ENCODE measurements around the gene FBXO24. TPM values are rescaled to one million over a fixed set of nuclear protein-coding genes. Genes with fewer than 3 reads are reported as not detected.

The FBXO24 gene
- total and polyA plus RNA-seq, 10 of the 15 experiments (the other 5 are each of a cell fraction or from before 2014, with no cell fraction given): 0.11 to 0.96 (median 0.27) TPM; not detected in 4

DNA sequence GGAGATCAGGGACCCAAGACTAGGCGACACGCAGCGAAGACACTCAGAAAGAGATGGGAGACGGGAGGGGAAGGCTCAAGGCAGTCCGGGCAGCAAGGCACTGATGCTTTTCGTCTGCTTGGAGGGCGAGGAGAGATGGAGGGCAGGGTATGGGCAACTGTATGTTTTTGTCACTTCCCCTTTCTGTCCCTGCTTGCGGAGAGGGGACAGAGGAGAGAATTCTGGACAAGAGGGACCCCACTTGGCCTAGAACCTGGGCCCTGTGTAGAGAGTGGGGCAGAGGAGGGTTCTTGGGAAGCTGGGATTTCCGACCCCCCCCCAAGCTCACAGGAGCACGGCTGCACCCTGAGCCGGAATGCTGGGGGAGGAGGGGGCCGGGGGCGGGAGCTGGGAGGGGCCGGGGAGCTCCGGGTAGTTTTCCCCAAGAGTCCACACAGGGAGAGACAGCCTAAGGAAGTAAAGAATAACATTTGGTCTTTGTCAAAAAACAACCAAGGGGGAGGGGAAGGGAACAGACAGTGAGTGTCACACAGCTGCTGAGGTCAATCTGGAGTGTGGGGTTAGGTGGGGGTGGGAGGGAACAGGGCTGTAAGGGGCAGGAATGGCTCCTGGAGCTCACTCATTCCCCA is 2.0 kb upstream of the FBXO24 start (continued):
- TF ChIP-seq, protein P1, sequence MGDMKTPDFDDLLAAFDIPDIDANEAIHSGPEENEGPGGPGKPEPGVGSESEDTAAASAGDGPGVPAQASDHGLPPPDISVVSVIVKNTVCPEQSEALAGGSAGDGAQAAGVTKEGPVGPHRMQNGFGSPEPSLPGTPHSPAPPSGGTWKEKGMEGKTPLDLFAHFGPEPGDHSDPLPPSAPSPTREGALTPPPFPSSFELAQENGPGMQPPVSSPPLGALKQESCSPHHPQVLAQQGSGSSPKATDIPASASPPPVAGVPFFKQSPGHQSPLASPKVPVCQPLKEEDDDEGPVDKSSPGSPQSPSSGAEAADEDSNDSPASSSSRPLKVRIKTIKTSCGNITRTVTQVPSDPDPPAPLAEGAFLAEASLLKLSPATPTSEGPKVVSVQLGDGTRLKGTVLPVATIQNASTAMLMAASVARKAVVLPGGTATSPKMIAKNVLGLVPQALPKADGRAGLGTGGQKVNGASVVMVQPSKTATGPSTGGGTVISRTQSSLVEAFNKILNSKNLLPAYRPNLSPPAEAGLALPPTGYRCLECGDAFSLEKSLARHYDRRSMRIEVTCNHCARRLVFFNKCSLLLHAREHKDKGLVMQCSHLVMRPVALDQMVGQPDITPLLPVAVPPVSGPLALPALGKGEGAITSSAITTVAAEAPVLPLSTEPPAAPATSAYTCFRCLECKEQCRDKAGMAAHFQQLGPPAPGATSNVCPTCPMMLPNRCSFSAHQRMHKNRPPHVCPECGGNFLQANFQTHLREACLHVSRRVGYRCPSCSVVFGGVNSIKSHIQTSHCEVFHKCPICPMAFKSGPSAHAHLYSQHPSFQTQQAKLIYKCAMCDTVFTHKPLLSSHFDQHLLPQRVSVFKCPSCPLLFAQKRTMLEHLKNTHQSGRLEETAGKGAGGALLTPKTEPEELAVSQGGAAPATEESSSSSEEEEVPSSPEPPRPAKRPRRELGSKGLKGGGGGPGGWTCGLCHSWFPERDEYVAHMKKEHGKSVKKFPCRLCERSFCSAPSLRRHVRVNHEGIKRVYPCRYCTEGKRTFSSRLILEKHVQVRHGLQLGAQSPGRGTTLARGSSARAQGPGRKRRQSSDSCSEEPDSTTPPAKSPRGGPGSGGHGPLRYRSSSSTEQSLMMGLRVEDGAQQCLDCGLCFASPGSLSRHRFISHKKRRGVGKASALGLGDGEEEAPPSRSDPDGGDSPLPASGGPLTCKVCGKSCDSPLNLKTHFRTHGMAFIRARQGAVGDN (IDR thresholded peaks at IDR 0.05): no peak
- TF ChIP-seq SPI1 (IDR thresholded peaks at IDR 0.05; ENCODE audit: borderline replicate concordance, insufficient read depth, low read depth, low read length): peak; percentile 84
- peak; percentile 34; the same call in 1 of the 2 replicates for TF ChIP-seq IKZF1 (conservative IDR thresholded peaks at IDR 0.05)
- TF ChIP-seq RFX5 (IDR thresholded peaks at IDR 0.05; ENCODE audit: low read depth, low read length): no peak
- no peak for TF ChIP-seq CHD4 (IDR thresholded peaks at IDR 0.05)
- no peak for TF ChIP-seq ZNF207 (IDR thresholded peaks at IDR 0.05; ENCODE audit: borderline replicate concordance)

Data from GM12878 (cell line).